Endometrial microvascular endothelial cells (primary cell): ENCODE results near the gene BTBD1. TPM values are rescaled to one million over a fixed set of nuclear protein-coding genes. Genes with fewer than 3 reads are reported as not detected.
"Not testable (repeated sequence)": the region's sequence is repeated elsewhere in the genome, so short reads cannot be mapped to it uniquely, and the experiment has no call there.

Experiments used
- in situ Hi-C: cut with HindIII; loops from 2 replicates; pipeline ENCODE4 v1.10.0; 2017; ENCODE audit warnings: low sequenced_read_pairs, low pct_unique_long_range_greater_than_20kb; ENCODE audit errors: inconsistent ontology term
- total RNA-seq: library from RNA; depleted of rRNA; stranded (reverse); fragments of >200 nt; gene quantifications from one replicate; pipeline ENCODE4 v1.2.3, GENCODE V29; 2015; ENCODE audit errors: inconsistent ontology term

The BTBD1 gene
- total RNA-seq, 1 donor from 2014 or later, result 101 TPM

DNA sequence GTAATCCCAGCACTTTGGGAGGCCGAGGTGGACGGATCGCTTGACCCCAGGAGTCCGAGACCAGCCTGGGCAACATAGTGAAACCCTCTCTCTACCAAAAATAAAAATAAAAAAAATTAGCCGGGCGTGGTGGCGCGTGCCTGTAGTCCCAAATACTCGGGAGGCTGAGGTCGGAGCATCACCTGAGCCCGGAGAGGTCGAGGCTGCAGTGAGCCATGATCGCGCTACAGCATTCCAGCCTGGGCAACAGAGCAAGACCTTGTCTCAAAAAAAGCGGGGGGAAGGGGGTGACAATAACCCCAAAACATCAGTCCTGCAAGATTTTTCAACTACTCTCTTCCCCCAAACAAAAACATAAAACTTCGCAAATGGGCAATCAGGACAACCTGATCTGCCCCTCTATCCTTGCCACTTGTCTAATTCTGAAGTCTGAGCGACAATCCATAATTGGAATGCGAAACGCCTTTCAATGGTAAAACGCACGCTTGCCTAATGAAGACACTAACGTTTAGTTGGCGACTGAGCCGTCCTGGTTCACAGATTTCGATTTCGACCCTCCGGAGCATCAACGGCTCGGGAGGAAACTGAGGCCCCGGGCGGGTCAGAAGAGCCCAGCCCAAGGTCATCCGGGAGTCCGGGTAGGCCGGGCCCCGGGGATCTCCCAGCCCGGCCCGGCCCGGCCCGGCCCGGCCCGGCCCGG, 868 bp downstream of the BTBD1 start:
- in situ Hi-C loops, result no loop called here

GRCh38 chr15:83065431-83065830, 1.6 kb downstream of the BTBD1 start:
- in situ Hi-C loops, result no loop called here

GRCh38 chr15:83064859-83065258, 2.2 kb downstream of the BTBD1 start:
- in situ Hi-C loops, result no loop called here

- in situ Hi-C loops, result no loop called here
These were observed 3.5 kb downstream of the BTBD1 start for GRCh38 chr15:83063551-83063950.

- in situ Hi-C loops, result no loop called here
These were observed 4.3 kb downstream of the BTBD1 start for GRCh38 chr15:83062768-83063180.

DNA sequence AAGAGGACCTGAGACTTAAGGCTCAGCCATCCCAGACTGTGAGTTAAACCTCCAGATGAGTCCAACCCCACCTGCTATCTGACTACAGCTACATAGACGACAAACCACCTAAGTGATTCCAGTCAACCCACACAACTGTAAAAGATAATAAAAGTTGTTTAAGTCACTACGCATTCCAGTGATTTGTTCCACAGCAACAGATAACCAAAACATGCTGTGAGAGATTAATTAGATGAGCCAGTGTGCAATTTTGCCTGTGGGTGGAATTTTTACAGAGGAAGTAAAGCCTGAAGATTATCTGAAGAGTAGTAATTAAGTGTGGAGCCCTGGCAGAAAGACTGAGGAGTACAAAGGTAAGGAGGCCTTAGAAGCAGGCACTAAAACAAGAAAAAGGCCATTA, 5.4 kb downstream of the BTBD1 start:
- in situ Hi-C loops, result no loop called here

DNA sequence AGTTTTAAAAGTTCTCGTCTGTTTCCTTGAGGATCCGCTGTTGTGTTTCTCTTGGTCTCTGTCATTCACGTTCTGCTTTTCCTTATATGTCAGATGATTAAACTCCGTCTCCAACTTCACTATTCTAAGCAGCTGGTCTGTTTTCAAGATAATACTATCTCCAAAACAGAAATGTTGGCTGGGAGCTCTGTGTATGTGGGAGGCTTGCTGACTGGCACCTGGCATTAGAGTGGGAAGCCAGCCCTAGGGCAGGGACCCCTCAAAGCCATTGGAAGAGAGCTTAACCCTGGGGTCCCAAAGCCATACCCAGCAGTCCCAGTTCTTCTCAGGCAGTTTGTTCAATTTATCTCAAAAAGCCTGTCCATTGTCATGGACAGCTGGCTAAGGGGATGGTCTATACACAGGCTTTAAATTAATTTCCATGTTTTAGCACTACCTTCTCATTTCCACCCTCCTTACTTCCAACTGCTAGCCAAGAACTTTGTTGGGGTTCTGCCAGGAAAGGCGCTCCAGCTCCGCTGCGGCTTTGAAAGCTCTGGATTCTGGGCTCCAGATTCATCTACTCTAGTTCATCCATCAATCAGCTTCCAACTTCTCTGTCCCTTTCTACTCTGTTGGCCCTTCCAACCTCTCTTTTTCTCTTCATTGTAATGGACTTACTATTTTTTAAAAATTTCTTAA, 9.2 kb downstream of the BTBD1 start:
- in situ Hi-C loops, result no loop called here

DNA sequence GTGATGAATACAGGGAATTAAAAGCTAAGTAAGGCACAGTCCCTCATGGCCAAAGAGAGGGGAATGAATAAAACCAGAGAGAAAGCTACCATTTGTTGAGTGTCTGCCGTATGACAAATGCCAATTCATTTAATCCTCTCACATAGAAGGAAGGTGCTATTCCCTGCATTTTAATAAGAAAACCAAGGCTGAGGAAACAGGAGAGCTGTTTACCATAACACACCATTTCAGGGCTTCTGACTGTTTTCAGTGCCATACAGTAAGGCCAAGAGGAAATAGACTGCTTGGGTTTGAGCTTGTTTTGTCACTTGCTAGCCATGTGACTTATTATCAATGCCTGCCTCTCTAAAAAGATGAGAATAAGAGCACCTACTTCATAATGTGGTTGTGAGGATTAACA, 10.1 kb downstream of the BTBD1 start:
- in situ Hi-C loops, result no loop called here

DNA sequence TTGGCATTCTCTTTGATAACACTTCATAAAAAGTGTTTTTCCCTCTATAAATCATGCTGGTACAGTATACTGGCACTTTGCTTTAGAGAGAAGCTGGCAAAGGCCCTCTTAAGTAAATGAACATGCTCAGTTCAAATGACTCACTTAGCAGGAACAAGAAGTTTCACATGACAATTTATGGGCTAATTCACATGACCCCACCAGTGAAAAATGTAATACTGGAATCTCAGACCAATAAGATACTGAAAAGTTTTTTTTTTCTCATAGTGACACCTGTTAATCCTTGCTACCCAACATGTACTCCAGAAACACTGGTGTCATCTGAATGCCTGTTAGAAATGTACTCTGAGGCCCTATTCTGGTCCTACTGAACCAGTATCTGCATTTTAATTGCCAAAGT, 13.9 kb downstream of the BTBD1 start:
- in situ Hi-C loops, result no loop called here

DNA sequence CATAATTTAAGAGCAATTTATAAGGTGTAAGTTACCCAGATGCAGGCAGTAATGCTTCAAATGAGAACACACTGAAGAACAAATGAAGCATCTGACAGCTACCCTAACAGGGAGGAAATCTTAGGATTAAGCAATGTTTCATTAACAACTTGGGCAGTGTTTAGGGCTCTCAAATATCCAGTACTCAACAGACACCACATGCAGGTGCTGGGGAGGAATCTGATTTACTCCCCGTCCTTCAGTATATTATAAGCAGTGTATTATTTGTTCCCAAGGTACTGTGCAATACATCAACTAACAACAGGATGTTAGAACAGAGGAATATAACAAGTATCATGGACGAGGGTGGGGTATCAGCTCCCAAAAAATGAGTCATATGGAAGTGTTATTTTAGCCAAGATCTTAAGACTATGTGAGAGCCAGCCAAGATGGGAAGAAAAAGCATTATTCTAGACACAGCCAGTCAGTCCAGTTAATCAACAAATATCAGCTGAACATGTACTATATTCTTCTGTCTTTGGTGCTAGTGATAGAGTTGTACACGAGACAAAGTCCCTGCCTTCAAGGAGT, 20.4 kb downstream of the BTBD1 start:
- in situ Hi-C loops, result no loop called here

- in situ Hi-C loops, result no loop called here
These were observed 22.9 kb downstream of the BTBD1 start for GRCh38 chr15:83044156-83044555.

DNA sequence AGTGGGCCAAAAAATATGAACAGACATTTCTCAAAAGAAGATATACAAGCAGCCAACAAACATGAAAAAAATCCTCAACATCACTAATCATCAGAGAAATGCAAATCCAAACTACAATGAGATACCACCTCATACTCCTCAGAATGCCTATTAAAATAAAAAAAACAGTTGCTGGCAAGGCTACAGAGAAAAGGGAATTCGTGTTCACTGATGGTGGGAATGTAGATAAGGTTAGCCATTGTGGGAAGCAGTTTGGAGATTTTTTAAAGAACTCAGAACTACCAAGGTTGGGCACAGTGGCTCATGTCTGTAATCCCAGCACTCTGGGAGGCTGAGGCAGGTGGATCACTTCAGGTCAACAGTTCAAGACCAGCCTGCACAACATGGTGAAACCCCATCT, 27.8 kb downstream of the BTBD1 start:
- in situ Hi-C loops, result no loop called here

DNA sequence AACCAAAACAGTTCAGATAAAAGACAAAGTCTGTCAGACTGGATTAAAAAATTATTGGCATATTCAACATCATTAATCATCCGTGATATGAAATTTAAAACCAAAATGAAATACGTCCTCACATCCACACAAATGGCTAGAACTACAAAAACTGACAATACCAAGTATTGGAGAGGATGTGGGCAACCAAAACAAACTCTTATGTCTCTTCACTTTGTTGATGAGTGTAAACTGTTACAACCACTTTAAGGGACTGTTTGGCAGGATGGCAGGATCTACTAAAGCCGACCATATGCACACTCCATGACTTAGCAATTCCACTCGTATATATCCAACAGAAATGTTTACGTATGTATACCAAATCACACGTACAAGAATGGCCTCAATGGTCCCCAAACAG, 30.8 kb downstream of the BTBD1 start:
- in situ Hi-C loops, result no loop called here

DNA sequence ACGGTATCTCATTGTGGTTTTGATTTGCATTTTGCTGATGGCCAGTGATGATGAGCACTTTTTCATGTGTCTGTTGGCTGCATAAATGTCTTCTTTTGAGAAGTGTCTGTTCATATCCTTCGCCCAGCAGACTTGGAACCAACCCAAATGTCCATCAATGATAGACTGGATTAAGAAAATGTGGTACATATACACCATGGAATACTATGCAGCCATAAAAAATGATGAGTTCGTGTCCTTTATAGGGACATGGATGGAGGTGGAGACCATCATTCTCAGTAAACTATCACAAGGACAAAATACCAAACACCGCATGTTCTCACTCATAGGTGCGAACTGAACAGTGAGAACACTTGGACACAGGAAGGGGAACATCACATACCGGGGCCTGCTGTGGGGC, 35.8 kb downstream of the BTBD1 start:
- in situ Hi-C loops, result not testable (repeated sequence)

GRCh38 chr15:83030021-83030420, 37.0 kb downstream of the BTBD1 start:
- in situ Hi-C loops, result no loop called here

DNA sequence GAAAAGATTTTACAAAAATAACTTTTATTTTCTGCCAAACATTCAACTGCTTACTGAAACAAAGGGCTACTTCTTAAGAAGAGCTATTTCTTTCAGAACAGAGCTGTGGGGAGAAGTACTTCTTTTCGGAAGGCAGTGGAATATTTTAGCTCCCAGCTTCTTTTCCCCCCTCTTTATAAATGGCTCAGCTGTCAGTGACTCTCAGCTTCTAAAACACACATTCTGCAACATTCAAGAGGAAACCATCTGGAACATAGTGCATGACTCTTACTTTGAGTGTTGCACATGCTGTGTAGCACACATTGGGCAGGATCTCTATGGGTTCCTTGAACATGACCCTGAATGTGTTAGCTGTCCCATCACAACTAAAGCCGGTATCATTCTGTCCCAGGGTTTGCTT, 48.6 kb downstream of the BTBD1 start:
- in situ Hi-C loops, result loop anchor here (10.0 to 25.0 kb wide), 2 partner anchors 96 to 481 kb away; partner anchors contain the start of gene RPS17

DNA sequence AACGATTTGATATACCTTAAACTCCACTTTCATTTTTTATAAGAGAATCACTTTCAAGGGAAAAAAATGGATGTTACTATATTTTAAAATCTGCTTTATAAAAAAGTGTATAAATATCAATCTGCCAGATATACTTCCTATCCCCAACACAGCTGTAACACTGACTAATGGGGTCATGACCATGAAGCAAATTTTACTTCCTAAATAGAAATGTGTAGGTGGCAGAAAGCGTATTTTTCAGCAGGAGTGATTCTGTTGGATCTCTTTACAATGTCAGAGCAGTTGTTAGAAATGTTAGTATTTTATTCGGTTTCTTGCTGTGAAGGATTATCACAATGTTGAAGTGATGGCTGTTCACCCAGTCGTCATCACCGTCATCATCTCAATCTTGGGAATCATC, 50.1 kb downstream of the BTBD1 start:
- in situ Hi-C loops, result loop anchor here (10.0 to 25.0 kb wide), 2 partner anchors 98 to 480 kb away; partner anchors contain the start of gene RPS17

- in situ Hi-C loops, result loop anchor here (10.0 to 25.0 kb wide), 2 partner anchors 99 to 478 kb away; partner anchors contain the start of gene RPS17
These were observed 51.7 kb downstream of the BTBD1 start for GRCh38 chr15:83015361-83015760.

DNA sequence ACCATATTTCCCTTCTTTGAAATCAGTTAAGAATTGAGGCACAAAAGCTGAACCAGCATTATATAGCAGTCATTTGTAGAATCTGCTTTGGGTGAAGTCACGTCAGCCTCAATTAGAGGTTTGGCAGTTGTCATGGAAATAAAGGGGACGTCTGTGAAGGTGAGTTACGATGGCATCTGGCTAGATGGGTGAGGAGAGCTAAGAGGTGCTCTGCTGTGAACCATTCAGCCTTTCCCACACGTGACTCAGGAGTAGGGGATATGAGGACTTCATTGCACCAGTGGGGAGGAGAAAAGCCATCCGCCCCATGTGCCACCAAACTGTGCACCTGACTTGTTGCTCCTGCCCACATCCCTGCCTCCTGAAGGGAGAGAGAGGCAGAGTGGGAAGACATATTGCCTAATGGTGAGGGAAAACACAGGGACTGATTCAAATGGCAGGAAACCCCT, 52.8 kb downstream of the BTBD1 start:
- in situ Hi-C loops, result loop anchor here (10.0 to 25.0 kb wide), 2 partner anchors 101 to 477 kb away; partner anchors contain the start of gene RPS17

DNA sequence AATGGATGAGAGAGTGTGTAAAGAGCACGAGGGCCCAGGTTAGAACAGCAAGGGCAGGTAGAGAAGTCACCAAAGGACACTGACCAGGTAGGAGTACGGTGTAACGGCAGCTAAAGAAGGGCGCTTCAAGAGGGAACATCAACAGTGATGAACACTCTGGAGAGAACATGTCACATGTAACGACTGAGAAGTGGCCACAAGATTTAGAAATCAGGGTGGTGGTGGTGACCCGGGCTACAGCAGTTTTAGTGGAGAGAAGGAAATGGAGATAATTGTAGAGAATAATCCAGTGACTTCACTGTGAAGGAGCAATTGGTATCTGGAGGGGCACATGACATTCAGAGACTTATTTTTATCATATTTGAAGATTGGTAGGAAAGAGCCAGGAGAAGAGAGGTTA, 54.4 kb downstream of the BTBD1 start:
- in situ Hi-C loops, result loop anchor here (10.0 to 25.0 kb wide), 2 partner anchors 102 to 475 kb away; partner anchors contain the start of gene RPS17
